HCT116 (cell line): ENCODE results near the gene ZNF396.

Source experiments
- EGR1 ChIP-seq: IDR thresholded peaks from 2 replicates; pipeline ENCODE4 v1.6.1; 2012; ENCODE audit warnings: low read depth
- EZH2 ChIP-seq: fragments of 200-600 bp; sonication (generic); IDR thresholded peaks from 2 replicates; pipeline ENCODE4 v1.6.1; 2017; ENCODE audit warnings: antibody characterized with exemption, mixed run types
- SP1 ChIP-seq: IDR thresholded peaks from 2 replicates; pipeline ENCODE4 v1.6.1; 2012; ENCODE audit warnings: low read depth
- TF ChIP-seq, protein P1 (sequence below): IDR thresholded peaks from 2 replicates; pipeline ENCODE4 v1.6.1; 2012; ENCODE audit warnings: low read depth

GRCh38 chr18:35348001-35348400, 29.1 kb downstream of the ZNF396 start:
- TF ChIP-seq EGR1, result no peak
- TF ChIP-seq, protein P1, sequence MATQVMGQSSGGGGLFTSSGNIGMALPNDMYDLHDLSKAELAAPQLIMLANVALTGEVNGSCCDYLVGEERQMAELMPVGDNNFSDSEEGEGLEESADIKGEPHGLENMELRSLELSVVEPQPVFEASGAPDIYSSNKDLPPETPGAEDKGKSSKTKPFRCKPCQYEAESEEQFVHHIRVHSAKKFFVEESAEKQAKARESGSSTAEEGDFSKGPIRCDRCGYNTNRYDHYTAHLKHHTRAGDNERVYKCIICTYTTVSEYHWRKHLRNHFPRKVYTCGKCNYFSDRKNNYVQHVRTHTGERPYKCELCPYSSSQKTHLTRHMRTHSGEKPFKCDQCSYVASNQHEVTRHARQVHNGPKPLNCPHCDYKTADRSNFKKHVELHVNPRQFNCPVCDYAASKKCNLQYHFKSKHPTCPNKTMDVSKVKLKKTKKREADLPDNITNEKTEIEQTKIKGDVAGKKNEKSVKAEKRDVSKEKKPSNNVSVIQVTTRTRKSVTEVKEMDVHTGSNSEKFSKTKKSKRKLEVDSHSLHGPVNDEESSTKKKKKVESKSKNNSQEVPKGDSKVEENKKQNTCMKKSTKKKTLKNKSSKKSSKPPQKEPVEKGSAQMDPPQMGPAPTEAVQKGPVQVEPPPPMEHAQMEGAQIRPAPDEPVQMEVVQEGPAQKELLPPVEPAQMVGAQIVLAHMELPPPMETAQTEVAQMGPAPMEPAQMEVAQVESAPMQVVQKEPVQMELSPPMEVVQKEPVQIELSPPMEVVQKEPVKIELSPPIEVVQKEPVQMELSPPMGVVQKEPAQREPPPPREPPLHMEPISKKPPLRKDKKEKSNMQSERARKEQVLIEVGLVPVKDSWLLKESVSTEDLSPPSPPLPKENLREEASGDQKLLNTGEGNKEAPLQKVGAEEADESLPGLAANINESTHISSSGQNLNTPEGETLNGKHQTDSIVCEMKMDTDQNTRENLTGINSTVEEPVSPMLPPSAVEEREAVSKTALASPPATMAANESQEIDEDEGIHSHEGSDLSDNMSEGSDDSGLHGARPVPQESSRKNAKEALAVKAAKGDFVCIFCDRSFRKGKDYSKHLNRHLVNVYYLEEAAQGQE, result no peak
- no peak for TF ChIP-seq EZH2
- no peak for TF ChIP-seq SP1
